NT2/D1 (cell line): ENCODE data around the gene ABCA1.

ENCODE experiments used
- SUZ12 ChIP-seq: IDR thresholded peaks from 2 replicates; pipeline ENCODE4 v1.6.1; 2011; ENCODE audit not compliant: insufficient read length, insufficient read depth; ENCODE audit errors: extremely low read depth
- YY1 ChIP-seq: IDR thresholded peaks from 2 replicates; pipeline ENCODE4 v1.6.1; 2011; ENCODE audit not compliant: insufficient read length, insufficient read depth
- ZNF274 ChIP-seq: IDR thresholded peaks from 2 replicates; pipeline ENCODE4 v1.6.1; 2011; ENCODE audit warnings: mild to moderate bottlenecking, low read depth, low read length

- no peak for TF ChIP-seq ZNF274
- TF ChIP-seq YY1 = no peak
- no peak for TF ChIP-seq SUZ12
Observed at GRCh38 chr9:104836235-104836634, 91.7 kb downstream of the ABCA1 start.
